ENCODE measurements around the gene KPNB1.

The KPNB1 gene

DNA sequence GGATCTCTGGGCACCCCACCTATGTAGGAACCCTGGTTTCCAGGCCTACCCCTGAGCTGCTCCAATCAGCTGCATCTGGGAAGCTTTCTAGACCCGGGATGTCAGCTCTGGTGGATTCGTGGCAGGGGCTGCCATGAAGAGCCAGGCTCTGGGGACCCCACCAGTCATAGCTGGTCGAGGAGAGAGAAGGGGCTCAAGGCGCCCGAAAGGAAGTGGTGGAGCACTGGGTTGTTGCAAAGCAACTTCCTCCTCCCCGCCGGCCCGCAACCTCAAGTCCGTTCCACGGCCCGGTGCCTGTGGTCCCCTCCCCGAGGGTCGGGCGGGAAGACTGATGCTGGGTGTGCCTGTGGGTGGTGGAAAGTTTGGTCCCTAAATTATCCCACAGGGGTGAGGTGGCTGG is 54.4 kb downstream of the KPNB1 start:
- TF ChIP-seq, protein P1, sequence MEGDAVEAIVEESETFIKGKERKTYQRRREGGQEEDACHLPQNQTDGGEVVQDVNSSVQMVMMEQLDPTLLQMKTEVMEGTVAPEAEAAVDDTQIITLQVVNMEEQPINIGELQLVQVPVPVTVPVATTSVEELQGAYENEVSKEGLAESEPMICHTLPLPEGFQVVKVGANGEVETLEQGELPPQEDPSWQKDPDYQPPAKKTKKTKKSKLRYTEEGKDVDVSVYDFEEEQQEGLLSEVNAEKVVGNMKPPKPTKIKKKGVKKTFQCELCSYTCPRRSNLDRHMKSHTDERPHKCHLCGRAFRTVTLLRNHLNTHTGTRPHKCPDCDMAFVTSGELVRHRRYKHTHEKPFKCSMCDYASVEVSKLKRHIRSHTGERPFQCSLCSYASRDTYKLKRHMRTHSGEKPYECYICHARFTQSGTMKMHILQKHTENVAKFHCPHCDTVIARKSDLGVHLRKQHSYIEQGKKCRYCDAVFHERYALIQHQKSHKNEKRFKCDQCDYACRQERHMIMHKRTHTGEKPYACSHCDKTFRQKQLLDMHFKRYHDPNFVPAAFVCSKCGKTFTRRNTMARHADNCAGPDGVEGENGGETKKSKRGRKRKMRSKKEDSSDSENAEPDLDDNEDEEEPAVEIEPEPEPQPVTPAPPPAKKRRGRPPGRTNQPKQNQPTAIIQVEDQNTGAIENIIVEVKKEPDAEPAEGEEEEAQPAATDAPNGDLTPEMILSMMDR (IDR thresholded peaks at IDR 0.05; ENCODE audit: extremely low read depth, missing control alignments), result no peak
- DNase-seq (ENCODE audit: low spot score), result peak; percentile 49

DNA sequence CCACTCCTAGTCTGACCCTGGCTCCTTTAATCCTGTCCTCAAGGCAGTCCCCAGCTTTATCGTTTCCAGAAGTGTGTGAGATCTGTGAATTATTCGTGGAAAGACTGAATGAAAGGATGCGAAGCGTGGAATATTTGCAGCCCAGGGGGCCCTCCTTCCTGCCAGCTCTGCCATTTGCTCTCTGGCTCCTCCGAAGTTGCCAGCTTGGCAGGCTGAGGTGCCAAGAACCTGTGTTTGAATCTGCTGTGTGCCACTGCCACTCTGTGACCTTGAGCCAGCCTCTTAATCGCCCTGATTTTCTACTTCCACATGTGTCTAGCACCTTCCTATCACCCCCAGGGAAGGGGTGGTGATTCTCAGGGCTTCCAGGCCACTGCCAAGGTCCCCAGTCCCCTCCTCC is 55.0 kb downstream of the KPNB1 start:
- TF ChIP-seq, protein P1 (IDR thresholded peaks at IDR 0.05; ENCODE audit: extremely low read depth, missing control alignments), result no peak

DNA sequence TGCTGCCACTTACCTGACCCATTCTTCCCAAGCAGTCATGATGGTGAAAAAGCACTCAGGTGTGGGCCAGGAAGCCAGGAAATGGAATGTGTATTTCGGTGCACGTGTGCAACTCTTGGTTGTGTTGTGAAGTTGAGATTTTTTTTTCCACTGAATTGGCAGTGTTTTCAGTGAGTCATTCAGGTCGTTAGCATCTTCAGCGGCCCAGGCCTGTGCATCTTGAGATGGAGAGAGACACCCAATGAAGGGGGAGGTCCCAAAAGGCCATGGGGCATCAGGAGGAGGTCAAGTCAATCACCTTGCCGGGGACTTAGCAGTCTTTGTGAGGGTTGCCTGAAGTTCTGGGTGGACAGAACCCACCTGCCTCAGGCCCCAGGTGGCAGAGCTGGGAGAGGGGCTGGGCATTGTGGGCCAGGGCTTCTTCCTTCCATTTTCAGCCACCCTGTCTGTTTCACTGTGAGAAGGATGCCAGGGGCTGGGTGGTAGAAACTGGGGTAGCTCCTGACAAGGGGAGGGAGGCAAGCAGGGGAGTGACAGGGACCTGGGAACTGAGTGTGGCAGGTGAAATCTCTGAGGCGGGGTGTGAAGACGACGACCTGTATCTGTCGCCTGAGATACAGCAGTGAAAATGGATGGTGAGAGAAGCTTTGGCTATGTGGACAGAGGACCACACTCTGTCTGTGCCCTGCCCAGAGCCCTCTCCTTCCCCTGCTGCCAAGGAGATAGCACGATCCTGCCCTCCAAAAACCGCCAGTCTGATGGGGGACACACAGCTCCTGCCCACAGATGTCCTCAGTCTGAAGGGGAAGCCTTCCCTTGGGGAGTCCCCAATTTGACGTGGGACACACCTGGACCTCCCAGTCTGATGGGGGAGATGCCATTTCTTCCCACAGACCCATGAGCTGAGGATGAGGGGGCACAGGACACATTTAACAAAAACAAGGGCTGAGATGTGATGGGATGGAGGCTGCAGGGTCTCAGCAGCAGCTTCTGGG is 56.1 kb downstream of the KPNB1 start:
- TF ChIP-seq, protein P1 (IDR thresholded peaks at IDR 0.05; ENCODE audit: extremely low read depth, missing control alignments), result no peak
- DNase-seq (ENCODE audit: low spot score), result peak; percentile 28

More for the DNA sequence above, 55.0 kb downstream of the KPNB1 start:
- no peak for DNase-seq (ENCODE audit: low spot score)

DNA sequence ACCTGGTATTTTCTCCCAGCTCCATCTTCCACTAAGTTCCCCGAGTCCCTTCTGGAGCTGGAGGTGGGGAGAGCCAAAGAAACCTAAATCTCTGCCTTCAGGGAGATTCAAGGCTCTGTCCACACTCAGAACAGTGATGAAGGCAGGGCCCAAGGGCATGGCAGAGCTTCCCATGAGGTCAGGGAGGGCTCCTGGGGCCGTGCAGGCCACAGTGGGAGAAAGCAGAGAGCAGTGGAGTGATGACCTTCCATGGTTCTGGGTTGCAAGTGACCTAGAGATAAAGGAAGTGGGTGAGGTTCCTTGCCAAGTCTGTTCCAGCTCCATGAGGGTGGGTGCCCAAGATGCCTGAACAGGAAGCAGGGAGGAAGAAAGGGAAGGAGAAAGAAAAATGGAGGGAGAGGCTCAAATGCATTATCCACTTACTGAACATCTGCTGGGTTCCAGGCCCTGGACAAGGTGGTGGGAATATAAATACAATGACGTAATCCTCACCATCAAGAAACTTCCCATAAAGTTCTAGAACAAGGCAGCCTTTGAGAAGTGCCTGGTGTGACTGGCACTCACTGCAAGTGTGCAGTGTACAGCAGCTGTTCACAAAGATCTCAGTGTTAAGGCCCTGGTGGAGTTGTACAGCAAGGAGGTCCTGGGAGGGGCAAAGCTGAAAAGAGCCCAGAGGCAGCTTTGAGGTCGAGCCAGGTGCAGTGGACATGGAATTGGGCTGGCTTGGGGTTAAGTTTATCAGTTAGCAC is 57.5 kb downstream of the KPNB1 start:
- DNase-seq (ENCODE audit: low spot score), result no peak
- TF ChIP-seq, protein P1 (IDR thresholded peaks at IDR 0.05; ENCODE audit: extremely low read depth, missing control alignments), result no peak

DNA sequence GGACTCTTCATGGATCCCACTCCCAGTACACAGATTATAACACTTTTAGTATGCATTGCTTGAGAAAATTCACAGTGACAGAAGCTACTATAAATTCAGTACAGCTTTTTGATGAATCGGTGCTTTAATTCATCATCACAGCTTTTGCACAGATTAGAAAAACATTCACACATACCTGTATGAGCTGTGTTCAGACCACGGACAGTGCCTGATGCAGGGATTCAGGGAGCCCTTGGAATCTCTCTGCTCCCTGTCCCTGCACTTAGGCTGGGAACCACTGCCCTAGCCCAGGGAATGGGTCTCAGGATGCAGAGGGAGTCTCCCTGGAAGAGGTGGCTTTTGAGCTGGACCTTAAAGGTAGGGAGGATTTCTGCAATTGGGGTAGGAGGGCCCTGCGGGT is 58.2 kb downstream of the KPNB1 start:
- TF ChIP-seq, protein P1 (IDR thresholded peaks at IDR 0.05; ENCODE audit: extremely low read depth, missing control alignments), result no peak
- no peak for DNase-seq (ENCODE audit: low spot score)

DNA sequence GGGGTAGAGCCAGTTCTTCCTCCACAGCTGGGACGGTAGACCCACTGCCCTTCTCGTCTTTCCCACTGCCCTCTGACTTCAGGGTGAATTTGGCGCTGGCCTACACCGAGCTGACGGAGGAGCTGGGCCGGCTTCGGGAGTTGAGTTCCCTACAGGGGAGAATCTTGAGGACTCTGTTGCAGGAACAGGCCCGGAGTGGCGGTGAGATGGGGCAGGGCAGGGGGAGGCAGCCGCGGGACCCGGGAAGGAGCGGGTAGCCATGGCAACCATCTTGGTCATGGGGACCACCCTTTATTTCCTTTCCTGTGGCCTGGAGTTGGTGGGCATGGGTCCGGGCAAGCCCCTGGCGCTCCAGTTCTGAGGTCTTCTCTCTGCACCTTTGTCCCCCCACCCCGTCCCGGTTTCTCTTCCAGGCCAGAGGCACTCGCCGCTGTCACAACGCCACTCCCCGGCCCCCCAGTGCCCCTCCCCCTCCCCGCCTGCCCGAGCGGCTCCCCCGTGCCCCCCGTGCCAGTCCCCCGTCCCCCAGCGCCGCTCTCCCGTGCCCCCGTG is 58.7 kb downstream of the KPNB1 start:
- DNase-seq (ENCODE audit: low spot score), result peak; percentile 17
- TF ChIP-seq, protein P1 (IDR thresholded peaks at IDR 0.05; ENCODE audit: extremely low read depth, missing control alignments), result no peak
